Lower lobe of right lung (tissue), 2 donors: ENCODE data around the gene GHR. TPM values are rescaled to one million over a fixed set of nuclear protein-coding genes. Genes with fewer than 3 reads are reported as not detected.
A peak's percentile ranks its signal among the peaks of the same experiment; 100 is the strongest.

Experiments
- ATAC-seq, 2 donors: fragments of 200-7000 bp; cut with Tn5 transposase; one replicate each; pipeline ENCODE4 v1.9.1; 2020 to 2022; ENCODE audit warnings: mild to moderate bottlenecking in 2 of 2, moderate library complexity in 2 of 2
- DNase-seq: peaks from one replicate; pipeline ENCODE4 v3.0.0-alpha.2; 2020
- H3K27ac ChIP-seq: fragments of 200-600 bp; one replicate; pipeline ENCODE4 v1.8.0; 2022
- H3K27me3 ChIP-seq: fragments of 200-600 bp; one replicate; pipeline ENCODE4 v1.8.0; 2022; ENCODE audit warnings: low read depth
- H3K36me3 ChIP-seq: fragments of 200-600 bp; one replicate; pipeline ENCODE4 v1.8.0; 2022; ENCODE audit warnings: mild to moderate bottlenecking
- H3K4me1 ChIP-seq: fragments of 200-600 bp; one replicate; pipeline ENCODE4 v1.8.0; 2022
- H3K4me3 ChIP-seq: fragments of 200-600 bp; one replicate; pipeline ENCODE4 v1.8.0; 2022; ENCODE audit warnings: mild to moderate bottlenecking
- H3K9me3 ChIP-seq: fragments of 200-600 bp; one replicate; pipeline ENCODE4 v1.8.0; 2022
- CTCF ChIP-seq: fragments of 200-600 bp; IDR thresholded peaks from one replicate; pipeline ENCODE4 v1.8.0; 2022; ENCODE audit warnings: antibody characterized with exemption, mild to moderate bottlenecking
- intact Hi-C: fragments of 100-400 bp; cut with DNase I; formaldehyde crosslinking; loops from one replicate; pipeline ENCODE4 v1.11.0; 2022
- total RNA-seq: library from RNA; stranded (reverse); fragmentation: NEBNext Ultra II Directional; extraction: Animal tissue kit (Norgen Biotek cat#: 25700); gene quantifications from one replicate; pipeline ENCODE4 v1.2.1, GENCODE V29; 2021
- donor health status: DM: no; HTN: yes; CAD: no; lungs with severe emphysema.

The GHR gene
- total RNA-seq, 1 donor from 2014 or later, result 5.2 TPM

GRCh38 chr5:42611437-42611836 lies 188.2 kb downstream of the GHR start:
- no peak for ATAC-seq

GRCh38 chr5:42612750-42613366 lies 189.6 kb downstream of the GHR start:
- Histone ChIP-seq H3K4me1 (no peaks in the 10 kb centered on the region), H3K36me3 (no peaks in the 10 kb centered on the region), H3K9me3 (no peaks in the 10 kb centered on the region), H3K4me3 (no peak overlapping the region), H3K27ac (no peak overlapping the region), H3K27me3 (no peaks in the 10 kb centered on the region)
- ATAC-seq (no peak), DNase-seq (no peak)
- intact Hi-C loops, result no loop called here
- no peak for TF ChIP-seq CTCF

More at GRCh38 chr5:42611437-42611836, 188.2 kb downstream of the GHR start:
- Histone ChIP-seq H3K36me3 (no peaks in the 10 kb centered on the region), H3K4me1 (no peaks in the 10 kb centered on the region), H3K9me3 (no peaks in the 10 kb centered on the region), H3K27me3 (no peaks in the 10 kb centered on the region), H3K27ac (no peak overlapping the region), H3K4me3 (no peak overlapping the region)
- intact Hi-C loops, result no loop called here
- no peak for DNase-seq
- TF ChIP-seq CTCF, result no peak

GRCh38 chr5:42614509-42614908 lies 191.3 kb downstream of the GHR start:
- ATAC-seq, result no peak
- Histone ChIP-seq H3K27me3 (no peaks in the 10 kb centered on the region), H3K36me3 (no peaks in the 10 kb centered on the region), H3K4me1 (no peaks in the 10 kb centered on the region), H3K27ac (no peak overlapping the region), H3K4me3 (no peak overlapping the region), H3K9me3 (no peaks in the 10 kb centered on the region)
- DNase-seq, result no peak
- TF ChIP-seq CTCF, result no peak
- intact Hi-C loops, result no loop called here

GRCh38 chr5:42620579-42621216 lies 197.5 kb downstream of the GHR start:
- Histone ChIP-seq H3K4me3 (no peak overlapping the region), H3K4me1 (peaks cover 19% of the 10 kb centered on the region), H3K36me3 (no peaks in the 10 kb centered on the region), H3K27me3 (no peaks in the 10 kb centered on the region), H3K27ac (peak overlapping the region; percentile 14), H3K9me3 (no peaks in the 10 kb centered on the region)
- no peak for TF ChIP-seq CTCF
- DNase-seq, result no peak
- no peak for ATAC-seq
- intact Hi-C loops, result no loop called here

GRCh38 chr5:42621242-42621641 lies 198.0 kb downstream of the GHR start:
- no peak for TF ChIP-seq CTCF
- H3K36me3 ChIP-seq, result no peaks in the 10 kb centered on the region
- H3K27ac ChIP-seq, result peak overlapping the region; percentile 14
- H3K4me1 ChIP-seq, result peaks cover 19% of the 10 kb centered on the region
- intact Hi-C loops, result no loop called here
- DNase-seq (no peak), ATAC-seq (no peak)
- no peaks in the 10 kb centered on the region for H3K9me3 ChIP-seq
- no peak overlapping the region for H3K4me3 ChIP-seq
- H3K27me3 ChIP-seq, result no peaks in the 10 kb centered on the region
